ENCODE measurements around the gene OPRM1. TPM values are rescaled to one million over a fixed set of nuclear protein-coding genes. Genes with fewer than 3 reads are reported as not detected.
A peak's percentile ranks its signal among the peaks of the same experiment; 100 is the strongest.

OPRM1 gene
- total RNA-seq, 1 experiment from 2014 or later = not detected

GRCh38 chr6:154202958-154203357 is 163.9 kb downstream of the OPRM1 start:
- no peak for DNase-seq (ENCODE audit: low read depth)

GRCh38 chr6:154206141-154206540 is 167.1 kb downstream of the OPRM1 start:
- DNase-seq (ENCODE audit: low read depth) = no peak

- no peak for DNase-seq (ENCODE audit: low read depth)
Measured at GRCh38 chr6:154206996-154207395, 168.0 kb downstream of the OPRM1 start.

- no peak for DNase-seq (ENCODE audit: low read depth)
Measured at GRCh38 chr6:154209555-154209954, 170.5 kb downstream of the OPRM1 start.

- DNase-seq (ENCODE audit: low read depth) = no peak
Measured at GRCh38 chr6:154210678-154211077, 171.6 kb downstream of the OPRM1 start.

- DNase-seq (ENCODE audit: low read depth) = no peak
Measured at GRCh38 chr6:154213782-154214181, 174.7 kb downstream of the OPRM1 start.

GRCh38 chr6:154218301-154218700 is 179.3 kb downstream of the OPRM1 start:
- DNase-seq (ENCODE audit: low read depth) = no peak

- no peak for DNase-seq (ENCODE audit: low read depth)
Measured at GRCh38 chr6:154218787-154219186, 179.7 kb downstream of the OPRM1 start.

GRCh38 chr6:154219250-154219649 is 180.2 kb downstream of the OPRM1 start:
- no peak for DNase-seq (ENCODE audit: low read depth)

GRCh38 chr6:154222716-154223115 is 183.7 kb downstream of the OPRM1 start:
- no peak for DNase-seq (ENCODE audit: low read depth)

GRCh38 chr6:154223296-154223695 is 184.3 kb downstream of the OPRM1 start:
- no peak for DNase-seq (ENCODE audit: low read depth)

- DNase-seq (ENCODE audit: low read depth) = no peak
Measured at GRCh38 chr6:154226461-154226860, 187.4 kb downstream of the OPRM1 start.

GRCh38 chr6:154227862-154228520 is 189.0 kb downstream of the OPRM1 start:
- DNase-seq (ENCODE audit: low read depth) = no peak

GRCh38 chr6:154228521-154228905 is 189.5 kb downstream of the OPRM1 start:
- DNase-seq (ENCODE audit: low read depth) = peak; percentile 28

- no peak for DNase-seq (ENCODE audit: low read depth)
Measured at GRCh38 chr6:154229786-154230185, 190.7 kb downstream of the OPRM1 start.

GRCh38 chr6:154230393-154230792 is 191.4 kb downstream of the OPRM1 start:
- no peak for DNase-seq (ENCODE audit: low read depth)

GRCh38 chr6:154230910-154231595 is 192.0 kb downstream of the OPRM1 start:
- no peak for DNase-seq (ENCODE audit: low read depth)

GRCh38 chr6:154232013-154232910 is 193.2 kb downstream of the OPRM1 start:
- peak; percentile 63 for DNase-seq (ENCODE audit: low read depth)

GRCh38 chr6:154233383-154233782 is 194.3 kb downstream of the OPRM1 start:
- no peak for DNase-seq (ENCODE audit: low read depth)

- DNase-seq (ENCODE audit: low read depth) = no peak
Measured at GRCh38 chr6:154234019-154234772, 195.2 kb downstream of the OPRM1 start.

GRCh38 chr6:154236646-154237301 is 197.7 kb downstream of the OPRM1 start:
- DNase-seq (ENCODE audit: low read depth) = no peak

Measured in Daoy (cell line).